ENCODE measurements around the gene RENBP. TPM values are rescaled to one million over a fixed set of nuclear protein-coding genes. Genes with fewer than 3 reads are reported as not detected.

RENBP gene
- total RNA-seq, 4 donors from 2014 or later = 4.6 to 13.1 (median 7.2) TPM; not detected in 1

- H3K27ac ChIP-seq = peak overlapping the region; percentile 67 to 72 (median 70)
- in situ Hi-C loops (cut with MboI; ENCODE audit: low pct_ligation_motif_present in 1 of 4, low pct_unique_long_range_greater_than_20kb in 1 of 4, low sequenced_read_pairs in 3 of 4) (loop anchor here in 2 of 4 donors (25.0 kb wide), 2 partner anchors 192 to 583 kb away; partner anchors contain the start of genes G6PD (in 1 of the 2), IKBKG (in 1 of the 2) and PLXNB3 (in 1 of the 2)), intact Hi-C loops (cut with DNase I; ENCODE audit: low total_unique reads) (loop anchor here (5.0 kb wide), 1 partner anchor 187 kb away; no protein-coding TSS in a partner anchor)
- no peak for DNase-seq
- H3K9me3 ChIP-seq = no peaks in the 10 kb centered on the region
- WGBS, 2 donors (ENCODE audit: low coverage in 1 of 2) = 80% methylated on average over 29 of the region's 33 CpGs; no CpG with 5 or more reads in 1 of the 2 donors
- H3K27me3 ChIP-seq = no peaks in the 10 kb centered on the region
- no peak for TF ChIP-seq POLR2AphosphoS5 (IDR thresholded peaks at IDR 0.05)
- TF ChIP-seq POLR2A (IDR thresholded peaks at IDR 0.05) = no peak
- no peak for TF ChIP-seq EP300 (IDR thresholded peaks at IDR 0.05; ENCODE audit: low read depth)
- no peak for TF ChIP-seq CTCF (IDR thresholded peaks at IDR 0.05)
- peaks cover 0 to 9% (median 0%) of the 10 kb centered on the region in 4 donors for H3K4me1 ChIP-seq
- H3K36me3 ChIP-seq = no peaks in the 10 kb centered on the region
- H3K4me3 ChIP-seq = peak overlapping the region in 1 of 4 donors; percentile 10
These were observed 9.6 kb upstream of the RENBP start for GRCh38 chrX:153953892-153954557.

GRCh38 chrX:153953342-153953830 is 8.9 kb upstream of the RENBP start:
- WGBS, 2 donors (ENCODE audit: low coverage in 1 of 2) = 47% methylated on average over 32 of the region's 33 CpGs; no CpG with 5 or more reads in 1 of the 2 donors
- H3K27ac ChIP-seq = peak overlapping the region; percentile 67 to 72 (median 70)
- TF ChIP-seq CTCF (IDR thresholded peaks at IDR 0.05) = peak; percentile 89 to 100 (median 94)
- no peak for TF ChIP-seq POLR2A (IDR thresholded peaks at IDR 0.05)
- TF ChIP-seq POLR2AphosphoS5 (IDR thresholded peaks at IDR 0.05) = peak; percentile 14 to 46 (median 23)
- no peaks in the 10 kb centered on the region for H3K36me3 ChIP-seq
- H3K4me1 ChIP-seq = peaks cover 0 to 12% (median 0%) of the 10 kb centered on the region in 4 donors
- DNase-seq = peak; percentile 81
- intact Hi-C loops (cut with DNase I; ENCODE audit: low total_unique reads) = loop anchor here (5.0 kb wide), 1 partner anchor 186 kb away; no protein-coding TSS in a partner anchor
- H3K27me3 ChIP-seq = no peaks in the 10 kb centered on the region
- peak overlapping the region in 1 of 4 donors; percentile 10 for H3K4me3 ChIP-seq
- in situ Hi-C loops (cut with MboI; ENCODE audit: low pct_ligation_motif_present in 1 of 4, low pct_unique_long_range_greater_than_20kb in 1 of 4, low sequenced_read_pairs in 3 of 4) = loop anchor here in 2 of 4 donors (25.0 kb wide), 2 partner anchors 191 to 584 kb away; partner anchors contain the start of genes G6PD (in 1 of the 2), IKBKG (in 1 of the 2) and PLXNB3 (in 1 of the 2)
- no peaks in the 10 kb centered on the region for H3K9me3 ChIP-seq

DNA sequence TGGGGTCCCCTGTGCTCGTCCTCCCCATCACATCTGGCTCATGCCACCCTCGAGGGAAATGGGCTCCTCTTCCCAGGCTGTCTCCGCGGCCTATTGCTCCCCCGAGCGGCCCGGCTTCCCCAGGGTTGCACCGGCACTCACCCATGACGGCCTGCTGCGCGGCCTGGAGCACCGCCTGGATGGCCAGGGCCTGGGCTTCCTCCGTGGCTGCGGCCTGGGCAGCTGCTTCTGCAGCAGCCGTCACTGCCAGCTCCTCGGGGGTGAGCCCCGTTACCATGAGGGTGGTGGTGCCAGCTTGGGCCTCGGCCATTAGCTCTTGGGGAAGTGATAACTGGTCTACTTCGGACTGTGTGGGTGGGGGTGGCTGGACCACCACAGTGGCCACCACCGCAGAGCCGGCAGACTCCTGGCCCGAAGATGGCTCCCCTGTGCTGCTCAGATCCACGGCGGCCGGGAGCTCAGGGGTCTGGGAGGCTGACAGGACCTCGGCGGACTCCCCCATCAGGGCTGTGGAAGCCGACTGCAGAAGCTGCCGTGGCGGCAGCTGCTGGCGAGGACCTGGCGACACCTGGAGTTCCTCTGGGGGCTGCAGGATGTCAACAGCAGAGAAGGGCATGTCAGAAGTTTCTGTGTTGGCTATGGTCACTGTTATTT is 8.1 kb upstream of the RENBP start:
- Histone ChIP-seq H3K27me3 (no peaks in the 10 kb centered on the region), H3K27ac (peak overlapping the region; percentile 67 to 72 (median 70))
- intact Hi-C loops (cut with DNase I; ENCODE audit: low total_unique reads) = loop anchor here (5.0 kb wide), 1 partner anchor 185 kb away; no protein-coding TSS in a partner anchor

More for the DNA sequence above, 8.1 kb upstream of the RENBP start:
- H3K36me3 ChIP-seq = no peaks in the 10 kb centered on the region
- H3K4me1 ChIP-seq = peaks cover 0 to 12% (median 0%) of the 10 kb centered on the region in 4 donors
- DNase-seq = no peak
- no peak overlapping the region for H3K4me3 ChIP-seq
- H3K9me3 ChIP-seq = no peaks in the 10 kb centered on the region
- in situ Hi-C loops (cut with MboI; ENCODE audit: low pct_ligation_motif_present in 1 of 4, low pct_unique_long_range_greater_than_20kb in 1 of 4, low sequenced_read_pairs in 3 of 4) = loop anchor here in 2 of 4 donors (25.0 kb wide), 2 partner anchors 190 to 585 kb away; partner anchors contain the start of genes G6PD (in 1 of the 2), IKBKG (in 1 of the 2) and PLXNB3 (in 1 of the 2)
- 88% methylated on average over 32 of the region's 32 CpGs; no CpG with 5 or more reads in 1 of the 2 donors for WGBS, 2 donors (ENCODE audit: low coverage in 1 of 2)
- TF ChIP-seq POLR2AphosphoS5 (IDR thresholded peaks at IDR 0.05) (no peak), POLR2A (IDR thresholded peaks at IDR 0.05) (no peak), CTCF (IDR thresholded peaks at IDR 0.05) (no peak), EP300 (IDR thresholded peaks at IDR 0.05; ENCODE audit: low read depth) (no peak)
